ENCODE data around the gene GALNT2.

The GALNT2 gene

DNA sequence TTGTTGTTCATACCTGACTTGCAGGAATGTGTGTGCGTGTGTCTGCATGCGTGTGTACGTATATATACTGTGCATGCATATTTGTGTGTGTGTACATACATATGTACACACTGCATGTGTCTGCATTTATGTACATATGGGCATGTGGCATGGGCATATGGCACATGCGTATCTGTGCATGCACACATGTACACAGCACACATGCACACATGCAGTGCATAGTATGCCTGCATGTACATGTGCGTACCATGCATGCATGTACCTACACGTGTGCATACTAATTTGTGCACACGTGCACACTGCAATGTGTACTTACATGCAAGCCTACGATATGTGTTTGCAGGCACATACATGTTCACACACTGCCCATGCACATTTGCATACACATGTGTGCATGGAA lies 43.9 kb downstream of the GALNT2 start:
- ATAC-seq, result no peak

DNA sequence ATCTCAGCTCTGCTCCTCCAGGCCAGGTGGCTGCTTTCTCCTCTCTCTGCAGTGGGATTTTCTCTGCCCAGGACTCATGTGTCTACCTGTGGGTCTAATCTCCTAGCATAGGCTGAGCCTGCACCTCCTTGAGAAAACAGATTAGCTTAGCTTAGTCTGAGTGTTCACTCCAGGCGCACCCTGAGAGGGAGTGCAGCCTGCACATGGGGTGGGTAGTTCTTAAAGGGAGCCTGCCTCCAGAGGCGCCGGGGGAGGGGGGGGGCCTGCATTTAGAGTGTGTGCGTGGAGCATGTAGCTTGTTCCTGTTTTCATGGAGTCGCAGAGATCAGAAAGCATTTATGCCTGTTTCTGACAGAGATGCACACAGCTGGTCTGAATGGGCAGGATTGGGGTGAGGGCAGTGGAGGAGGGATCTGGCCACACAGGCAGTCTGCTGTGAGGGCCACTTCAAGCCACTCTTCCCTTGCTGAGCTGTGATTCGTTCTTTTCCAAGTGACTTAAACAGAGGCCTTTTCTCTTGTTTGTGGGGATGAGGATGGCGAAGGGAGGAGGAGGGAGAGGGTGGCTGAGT lies 45.2 kb downstream of the GALNT2 start:
- ATAC-seq, result peak; percentile 53
- TF ChIP-seq ZC3H10 (CRISPR knock-in tag; IDR thresholded peaks at IDR 0.05) (no peak), ZFP3 (CRISPR knock-in tag; IDR thresholded peaks at IDR 0.05) (no peak), OSR1 (CRISPR knock-in tag; IDR thresholded peaks at IDR 0.05) (no peak), ZNF565 (CRISPR knock-in tag; conservative IDR thresholded peaks at IDR 0.05; ENCODE audit: low read depth) (no peak), ZNF70 (CRISPR knock-in tag; IDR thresholded peaks at IDR 0.05) (no peak)
- TF ChIP-seq, protein P1, sequence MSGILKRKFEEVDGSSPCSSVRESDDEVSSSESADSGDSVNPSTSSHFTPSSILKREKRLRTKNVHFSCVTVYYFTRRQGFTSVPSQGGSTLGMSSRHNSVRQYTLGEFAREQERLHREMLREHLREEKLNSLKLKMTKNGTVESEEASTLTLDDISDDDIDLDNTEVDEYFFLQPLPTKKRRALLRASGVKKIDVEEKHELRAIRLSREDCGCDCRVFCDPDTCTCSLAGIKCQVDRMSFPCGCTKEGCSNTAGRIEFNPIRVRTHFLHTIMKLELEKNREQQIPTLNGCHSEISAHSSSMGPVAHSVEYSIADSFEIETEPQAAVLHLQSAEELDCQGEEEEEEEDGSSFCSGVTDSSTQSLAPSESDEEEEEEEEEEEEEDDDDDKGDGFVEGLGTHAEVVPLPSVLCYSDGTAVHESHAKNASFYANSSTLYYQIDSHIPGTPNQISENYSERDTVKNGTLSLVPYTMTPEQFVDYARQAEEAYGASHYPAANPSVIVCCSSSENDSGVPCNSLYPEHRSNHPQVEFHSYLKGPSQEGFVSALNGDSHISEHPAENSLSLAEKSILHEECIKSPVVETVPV (CRISPR knock-in tag; IDR thresholded peaks at IDR 0.05), result no peak
- TF ChIP-seq, protein P2, sequence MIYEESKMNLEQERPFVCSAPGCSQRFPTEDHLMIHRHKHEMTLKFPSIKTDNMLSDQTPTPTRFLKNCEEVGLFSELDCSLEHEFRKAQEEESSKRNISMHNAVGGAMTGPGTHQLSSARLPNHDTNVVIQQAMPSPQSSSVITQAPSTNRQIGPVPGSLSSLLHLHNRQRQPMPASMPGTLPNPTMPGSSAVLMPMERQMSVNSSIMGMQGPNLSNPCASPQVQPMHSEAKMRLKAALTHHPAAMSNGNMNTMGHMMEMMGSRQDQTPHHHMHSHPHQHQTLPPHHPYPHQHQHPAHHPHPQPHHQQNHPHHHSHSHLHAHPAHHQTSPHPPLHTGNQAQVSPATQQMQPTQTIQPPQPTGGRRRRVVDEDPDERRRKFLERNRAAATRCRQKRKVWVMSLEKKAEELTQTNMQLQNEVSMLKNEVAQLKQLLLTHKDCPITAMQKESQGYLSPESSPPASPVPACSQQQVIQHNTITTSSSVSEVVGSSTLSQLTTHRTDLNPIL (CRISPR knock-in tag; IDR thresholded peaks at IDR 0.05; ENCODE audit: low read depth), result no peak

More for the DNA sequence above, 43.9 kb downstream of the GALNT2 start:
- TF ChIP-seq ZNF8 (CRISPR knock-in tag; IDR thresholded peaks at IDR 0.05), result no peak
- no peak for TF ChIP-seq ARNTL (CRISPR knock-in tag; IDR thresholded peaks at IDR 0.05; ENCODE audit: borderline replicate concordance, low read depth)
- no peak for TF ChIP-seq ZFP30 (CRISPR knock-in tag; IDR thresholded peaks at IDR 0.05)
- TF ChIP-seq TOX (CRISPR knock-in tag; IDR thresholded peaks at IDR 0.05; ENCODE audit: borderline replicate concordance), result no peak
- TF ChIP-seq, protein P3, sequence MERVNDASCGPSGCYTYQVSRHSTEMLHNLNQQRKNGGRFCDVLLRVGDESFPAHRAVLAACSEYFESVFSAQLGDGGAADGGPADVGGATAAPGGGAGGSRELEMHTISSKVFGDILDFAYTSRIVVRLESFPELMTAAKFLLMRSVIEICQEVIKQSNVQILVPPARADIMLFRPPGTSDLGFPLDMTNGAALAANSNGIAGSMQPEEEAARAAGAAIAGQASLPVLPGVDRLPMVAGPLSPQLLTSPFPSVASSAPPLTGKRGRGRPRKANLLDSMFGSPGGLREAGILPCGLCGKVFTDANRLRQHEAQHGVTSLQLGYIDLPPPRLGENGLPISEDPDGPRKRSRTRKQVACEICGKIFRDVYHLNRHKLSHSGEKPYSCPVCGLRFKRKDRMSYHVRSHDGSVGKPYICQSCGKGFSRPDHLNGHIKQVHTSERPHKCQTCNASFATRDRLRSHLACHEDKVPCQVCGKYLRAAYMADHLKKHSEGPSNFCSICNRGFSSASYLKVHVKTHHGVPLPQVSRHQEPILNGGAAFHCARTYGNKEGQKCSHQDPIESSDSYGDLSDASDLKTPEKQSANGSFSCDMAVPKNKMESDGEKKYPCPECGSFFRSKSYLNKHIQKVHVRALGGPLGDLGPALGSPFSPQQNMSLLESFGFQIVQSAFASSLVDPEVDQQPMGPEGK (CRISPR knock-in tag; IDR thresholded peaks at IDR 0.05; ENCODE audit: borderline replicate concordance), result no peak
- TF ChIP-seq, protein P4, sequence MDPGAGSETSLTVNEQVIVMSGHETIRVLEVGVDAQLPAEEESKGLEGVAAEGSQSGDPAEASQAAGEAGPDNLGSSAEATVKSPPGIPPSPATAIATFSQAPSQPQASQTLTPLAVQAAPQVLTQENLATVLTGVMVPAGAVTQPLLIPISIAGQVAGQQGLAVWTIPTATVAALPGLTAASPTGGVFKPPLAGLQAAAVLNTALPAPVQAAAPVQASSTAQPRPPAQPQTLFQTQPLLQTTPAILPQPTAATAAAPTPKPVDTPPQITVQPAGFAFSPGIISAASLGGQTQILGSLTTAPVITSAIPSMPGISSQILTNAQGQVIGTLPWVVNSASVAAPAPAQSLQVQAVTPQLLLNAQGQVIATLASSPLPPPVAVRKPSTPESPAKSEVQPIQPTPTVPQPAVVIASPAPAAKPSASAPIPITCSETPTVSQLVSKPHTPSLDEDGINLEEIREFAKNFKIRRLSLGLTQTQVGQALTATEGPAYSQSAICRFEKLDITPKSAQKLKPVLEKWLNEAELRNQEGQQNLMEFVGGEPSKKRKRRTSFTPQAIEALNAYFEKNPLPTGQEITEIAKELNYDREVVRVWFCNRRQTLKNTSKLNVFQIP (CRISPR knock-in tag; IDR thresholded peaks at IDR 0.05; ENCODE audit: borderline replicate concordance, low read depth), result no peak
- TF ChIP-seq ESRRG (CRISPR knock-in tag; IDR thresholded peaks at IDR 0.05), result no peak
- TF ChIP-seq ZFP3 (CRISPR knock-in tag; IDR thresholded peaks at IDR 0.05), result no peak
- no peak for TF ChIP-seq TCF4 (CRISPR knock-in tag; IDR thresholded peaks at IDR 0.05; ENCODE audit: borderline replicate concordance)
- TF ChIP-seq ISL1 (CRISPR knock-in tag; IDR thresholded peaks at IDR 0.05), result no peak

DNA sequence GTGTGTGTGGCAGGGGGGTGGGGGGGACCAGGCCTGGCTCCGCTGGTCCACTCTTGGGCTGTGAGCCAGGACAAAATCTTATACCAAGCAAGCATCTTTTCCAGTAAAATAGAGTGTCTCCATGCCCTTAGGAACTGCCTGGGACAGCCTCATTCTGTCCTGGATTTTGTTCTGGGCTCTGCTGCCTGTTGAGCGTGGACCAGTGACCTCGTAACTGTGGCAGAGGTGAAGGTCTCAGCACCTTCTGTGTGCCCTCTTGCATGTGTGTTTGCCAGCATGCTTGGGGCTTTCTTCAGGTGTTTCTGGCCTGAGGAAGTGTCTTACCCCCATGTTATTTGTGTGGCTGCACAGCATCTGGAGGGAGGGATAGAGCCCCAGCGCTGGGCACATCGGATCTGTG lies 45.7 kb downstream of the GALNT2 start:
- ATAC-seq, result peak; percentile 4; the same call in 2 of the 3 replicates
- TF ChIP-seq RARB (CRISPR knock-in tag; IDR thresholded peaks at IDR 0.05) (no peak), ZNF8 (CRISPR knock-in tag; IDR thresholded peaks at IDR 0.05) (no peak), ISL1 (CRISPR knock-in tag; IDR thresholded peaks at IDR 0.05) (no peak), ZNF70 (CRISPR knock-in tag; IDR thresholded peaks at IDR 0.05) (no peak), ARNTL (CRISPR knock-in tag; IDR thresholded peaks at IDR 0.05; ENCODE audit: borderline replicate concordance, low read depth) (no peak), ZFP3 (CRISPR knock-in tag; IDR thresholded peaks at IDR 0.05) (no peak)

DNA sequence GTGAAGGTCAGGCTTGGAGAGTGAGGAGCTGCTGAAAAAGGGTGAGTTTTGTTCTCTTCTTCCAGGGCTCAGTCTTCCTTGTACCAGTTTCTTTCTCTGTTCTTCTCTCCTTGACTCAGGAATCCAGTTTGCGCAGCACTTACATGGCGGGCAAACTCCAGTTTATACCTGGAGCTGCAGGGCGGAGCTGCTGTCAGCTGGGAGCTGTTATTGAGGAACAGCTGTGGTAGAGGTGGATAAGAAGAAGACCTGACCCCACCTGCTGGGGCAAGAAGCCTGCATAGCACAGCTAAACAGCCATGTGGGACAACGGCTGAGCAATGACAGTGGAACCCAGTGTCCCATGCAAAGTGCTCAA lies 46.2 kb downstream of the GALNT2 start:
- ATAC-seq, result no peak
- TF ChIP-seq ESRRG (CRISPR knock-in tag; IDR thresholded peaks at IDR 0.05), result no peak
- TF ChIP-seq TCF4 (CRISPR knock-in tag; IDR thresholded peaks at IDR 0.05; ENCODE audit: borderline replicate concordance), result no peak
- TF ChIP-seq ZNF565 (CRISPR knock-in tag; conservative IDR thresholded peaks at IDR 0.05; ENCODE audit: low read depth), result no peak
- TF ChIP-seq PPARA (CRISPR knock-in tag; IDR thresholded peaks at IDR 0.05; ENCODE audit: borderline replicate concordance), result no peak
- TF ChIP-seq ZFP3 (CRISPR knock-in tag; IDR thresholded peaks at IDR 0.05), result no peak
- no peak for TF ChIP-seq SNAI2 (CRISPR knock-in tag; IDR thresholded peaks at IDR 0.05)
- TF ChIP-seq ARNTL (CRISPR knock-in tag; IDR thresholded peaks at IDR 0.05; ENCODE audit: borderline replicate concordance, low read depth), result no peak
- no peak for TF ChIP-seq ZNF70 (CRISPR knock-in tag; IDR thresholded peaks at IDR 0.05)

DNA sequence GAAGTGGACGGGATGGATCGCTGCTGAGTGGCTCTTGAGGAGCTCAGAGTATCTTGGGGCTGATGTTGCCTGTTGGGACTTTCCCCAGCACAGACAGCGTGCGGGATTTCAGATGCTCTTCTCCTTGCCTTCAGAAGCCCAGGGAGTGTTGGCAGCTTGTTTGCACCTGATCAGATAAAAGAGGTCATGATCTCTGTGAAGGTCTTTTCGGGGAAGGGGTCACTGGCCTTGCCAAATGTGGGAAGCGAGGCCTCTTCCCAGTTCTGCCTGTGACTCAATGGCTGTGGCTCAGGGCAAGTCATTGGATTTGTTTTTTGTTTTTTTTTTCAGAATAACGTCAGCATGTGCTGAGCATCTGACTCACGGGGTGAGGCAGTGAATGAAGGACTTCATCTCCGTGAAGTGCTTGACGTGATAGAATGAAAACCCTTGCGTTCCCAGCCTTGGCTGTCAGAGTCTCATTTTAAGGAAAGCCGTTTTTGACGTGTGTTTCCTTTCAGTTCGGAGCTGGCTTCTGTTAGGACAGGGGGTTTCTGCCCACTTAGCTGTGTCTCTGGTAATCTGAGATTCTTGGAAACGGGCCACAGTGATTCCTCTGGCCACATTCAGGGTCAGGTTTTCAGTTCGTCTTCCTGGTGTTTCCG lies 46.7 kb downstream of the GALNT2 start:
- peak; percentile 81 for ATAC-seq
- TF ChIP-seq, protein P2 (CRISPR knock-in tag; IDR thresholded peaks at IDR 0.05; ENCODE audit: low read depth), result no peak
- TF ChIP-seq TCF4 (CRISPR knock-in tag; IDR thresholded peaks at IDR 0.05; ENCODE audit: borderline replicate concordance), result no peak
- TF ChIP-seq ZNF70 (CRISPR knock-in tag; IDR thresholded peaks at IDR 0.05), result no peak
- no peak for TF ChIP-seq ZFP30 (CRISPR knock-in tag; IDR thresholded peaks at IDR 0.05)
- TF ChIP-seq RARB (CRISPR knock-in tag; IDR thresholded peaks at IDR 0.05), result no peak
- TF ChIP-seq SNAI2 (CRISPR knock-in tag; IDR thresholded peaks at IDR 0.05), result no peak
- peak; percentile 97 for TF ChIP-seq ZC3H10 (CRISPR knock-in tag; IDR thresholded peaks at IDR 0.05)
- TF ChIP-seq ARNTL (CRISPR knock-in tag; IDR thresholded peaks at IDR 0.05; ENCODE audit: borderline replicate concordance, low read depth), result no peak
- peak; percentile 98 for TF ChIP-seq TOX (CRISPR knock-in tag; IDR thresholded peaks at IDR 0.05; ENCODE audit: borderline replicate concordance)
- peak; percentile 14; the same call in 1 of the 2 replicates for TF ChIP-seq ZFP3 (CRISPR knock-in tag; IDR thresholded peaks at IDR 0.05)
